ENCODE results near the gene PHF21B.

PHF21B gene

DNA sequence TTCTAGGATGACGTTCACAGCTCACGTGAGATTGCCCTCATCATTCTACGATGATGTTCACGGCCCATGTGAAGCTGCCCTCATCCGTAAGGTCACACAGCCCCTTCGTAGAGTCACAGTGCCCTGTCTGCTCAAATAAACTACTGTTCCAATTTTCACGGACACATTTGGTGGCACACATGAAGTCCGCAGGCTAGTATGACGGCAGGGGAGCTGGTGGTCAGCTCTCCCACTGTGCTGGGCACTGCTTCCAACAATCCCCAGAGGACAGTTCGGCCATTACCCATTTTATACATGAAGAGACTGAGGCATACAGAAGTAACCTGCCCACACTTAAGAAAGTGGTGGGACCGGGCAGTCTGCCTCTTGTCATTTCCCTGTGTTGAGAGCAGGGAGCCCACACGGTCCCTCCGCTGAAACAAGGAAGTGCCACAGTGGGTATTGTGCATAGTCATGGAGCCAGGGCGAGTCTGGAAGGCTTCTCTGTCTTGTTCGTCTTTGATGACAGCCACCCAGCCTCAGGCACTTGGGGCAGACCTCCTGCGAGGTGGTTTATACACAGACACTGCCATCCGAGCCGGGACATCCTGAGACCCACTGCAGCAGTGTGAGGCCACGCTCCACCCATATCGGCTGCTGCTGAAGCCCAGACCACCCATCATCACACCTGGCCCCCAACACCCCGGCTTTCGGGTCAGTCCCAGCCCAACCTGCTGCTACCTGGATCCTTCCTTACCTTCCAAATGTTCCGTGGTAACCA is 114.3 kb downstream of the PHF21B start:
- TF ChIP-seq, protein P1, sequence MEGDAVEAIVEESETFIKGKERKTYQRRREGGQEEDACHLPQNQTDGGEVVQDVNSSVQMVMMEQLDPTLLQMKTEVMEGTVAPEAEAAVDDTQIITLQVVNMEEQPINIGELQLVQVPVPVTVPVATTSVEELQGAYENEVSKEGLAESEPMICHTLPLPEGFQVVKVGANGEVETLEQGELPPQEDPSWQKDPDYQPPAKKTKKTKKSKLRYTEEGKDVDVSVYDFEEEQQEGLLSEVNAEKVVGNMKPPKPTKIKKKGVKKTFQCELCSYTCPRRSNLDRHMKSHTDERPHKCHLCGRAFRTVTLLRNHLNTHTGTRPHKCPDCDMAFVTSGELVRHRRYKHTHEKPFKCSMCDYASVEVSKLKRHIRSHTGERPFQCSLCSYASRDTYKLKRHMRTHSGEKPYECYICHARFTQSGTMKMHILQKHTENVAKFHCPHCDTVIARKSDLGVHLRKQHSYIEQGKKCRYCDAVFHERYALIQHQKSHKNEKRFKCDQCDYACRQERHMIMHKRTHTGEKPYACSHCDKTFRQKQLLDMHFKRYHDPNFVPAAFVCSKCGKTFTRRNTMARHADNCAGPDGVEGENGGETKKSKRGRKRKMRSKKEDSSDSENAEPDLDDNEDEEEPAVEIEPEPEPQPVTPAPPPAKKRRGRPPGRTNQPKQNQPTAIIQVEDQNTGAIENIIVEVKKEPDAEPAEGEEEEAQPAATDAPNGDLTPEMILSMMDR (IDR thresholded peaks at IDR 0.05; ENCODE audit: low read depth, low read length): no peak
- no peak for DNase-seq (ENCODE audit: low read depth, low spot score)
- no peak overlapping the region for H3K4me3 ChIP-seq (ENCODE audit: low read depth, low read length)
- in situ Hi-C loops (cut with HindIII; ENCODE audit: low sequenced_read_pairs): no loop called here

DNA sequence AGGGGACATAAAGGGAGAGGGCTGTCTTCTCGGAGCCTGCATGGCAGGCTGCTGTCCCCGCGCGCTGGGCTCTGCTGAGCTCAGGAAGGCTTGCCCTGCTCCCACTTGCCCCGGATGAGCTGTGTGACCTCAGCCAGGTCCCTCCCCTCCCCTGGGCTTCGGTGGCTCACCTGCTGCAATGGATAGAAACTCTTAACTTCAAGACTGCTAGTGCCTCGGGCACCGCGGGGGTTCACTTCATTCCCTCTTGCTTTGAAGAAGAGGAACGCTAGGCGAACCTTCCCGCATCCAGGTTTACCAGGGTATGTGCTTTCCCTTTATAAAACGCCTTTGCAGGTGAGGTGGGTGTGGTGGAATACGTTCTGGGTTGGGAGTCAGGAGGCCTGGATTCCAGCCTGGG is 115.0 kb downstream of the PHF21B start:
- H3K4me3 ChIP-seq (ENCODE audit: low read depth, low read length): no peak overlapping the region
- in situ Hi-C loops (cut with HindIII; ENCODE audit: low sequenced_read_pairs): no loop called here
- no peak for DNase-seq (ENCODE audit: low read depth, low spot score)
- TF ChIP-seq, protein P1 (IDR thresholded peaks at IDR 0.05; ENCODE audit: low read depth, low read length): no peak

GRCh38 chr22:44894321-44894720 is 115.5 kb downstream of the PHF21B start:
- TF ChIP-seq, protein P1 (IDR thresholded peaks at IDR 0.05; ENCODE audit: low read depth, low read length): no peak
- no peak overlapping the region for H3K4me3 ChIP-seq (ENCODE audit: low read depth, low read length)
- in situ Hi-C loops (cut with HindIII; ENCODE audit: low sequenced_read_pairs): no loop called here
- DNase-seq (ENCODE audit: low read depth, low spot score): no peak

- H3K4me3 ChIP-seq (ENCODE audit: low read depth, low read length): no peak overlapping the region
- TF ChIP-seq, protein P1 (IDR thresholded peaks at IDR 0.05; ENCODE audit: low read depth, low read length): no peak
- no peak for DNase-seq (ENCODE audit: low read depth, low spot score)
- in situ Hi-C loops (cut with HindIII; ENCODE audit: low sequenced_read_pairs): no loop called here
These were observed 116.1 kb downstream of the PHF21B start for GRCh38 chr22:44893731-44894080.

DNA sequence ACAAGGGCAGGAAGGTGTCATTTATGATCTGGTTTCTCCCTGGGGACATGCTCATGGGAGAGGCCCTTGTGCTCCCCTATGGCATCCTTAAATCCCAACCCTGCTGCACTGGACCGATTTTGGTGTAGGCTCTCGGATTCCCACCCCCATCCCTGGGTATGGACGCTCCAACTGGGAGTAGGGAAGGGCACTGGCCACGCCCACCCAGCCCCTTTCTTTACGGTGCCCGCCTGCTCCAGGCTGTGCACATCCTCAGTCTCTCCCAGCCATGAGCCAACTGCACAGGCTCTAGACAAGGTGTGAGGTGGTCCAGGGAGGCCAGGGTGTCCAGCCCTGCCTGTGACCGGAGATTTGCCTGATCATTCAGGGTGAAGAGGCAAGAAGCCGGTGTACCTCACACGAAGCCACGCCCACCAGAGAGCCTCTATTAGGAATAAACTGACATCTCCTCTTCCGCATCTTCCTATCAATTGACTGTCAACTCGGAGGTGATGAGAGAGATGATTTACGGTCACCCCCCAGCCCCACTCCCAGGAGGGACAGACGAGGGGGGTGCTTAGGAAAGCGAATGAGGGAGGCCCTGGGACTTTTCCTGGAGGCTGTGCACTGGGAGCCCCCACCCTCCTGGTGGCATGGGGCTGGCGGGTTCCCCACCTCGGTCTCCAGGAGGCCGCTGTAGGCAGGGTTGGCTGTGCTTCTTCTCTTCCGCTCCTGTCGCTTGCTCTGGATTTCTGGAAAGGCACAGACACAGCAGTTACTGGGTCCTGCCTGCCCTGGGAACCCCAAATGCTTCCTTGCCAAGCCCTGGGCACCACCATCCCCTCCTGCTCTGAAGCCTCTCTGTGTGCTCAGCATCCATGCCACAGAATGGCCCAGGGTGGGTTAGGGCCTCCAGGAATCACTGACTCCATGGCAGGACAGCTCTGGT is 116.7 kb downstream of the PHF21B start:
- H3K4me3 ChIP-seq (ENCODE audit: low read depth, low read length): no peak overlapping the region
- DNase-seq (ENCODE audit: low read depth, low spot score): no peak
- in situ Hi-C loops (cut with HindIII; ENCODE audit: low sequenced_read_pairs): no loop called here
- TF ChIP-seq, protein P1 (IDR thresholded peaks at IDR 0.05; ENCODE audit: low read depth, low read length): no peak

DNA sequence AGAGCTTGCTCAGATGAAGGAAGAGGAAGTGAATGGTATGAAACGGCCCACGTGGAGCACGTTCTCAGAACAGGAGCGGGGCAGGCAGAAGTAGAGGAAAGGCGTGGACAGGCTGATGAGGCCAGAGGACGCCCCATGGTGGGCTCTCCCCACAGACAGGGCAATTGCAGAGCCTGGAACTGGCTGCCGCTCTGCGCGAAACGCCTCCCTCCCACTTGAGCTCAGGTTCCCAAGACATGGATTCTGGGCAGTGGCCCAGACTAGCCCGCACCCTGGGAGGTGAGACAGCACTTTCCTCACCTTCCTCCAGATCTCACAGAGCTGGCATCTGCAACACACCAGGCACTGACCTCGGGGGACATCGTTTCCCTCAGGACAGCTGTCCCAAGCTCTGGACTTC is 117.6 kb downstream of the PHF21B start:
- no peak overlapping the region for H3K4me3 ChIP-seq (ENCODE audit: low read depth, low read length)
- no peak for DNase-seq (ENCODE audit: low read depth, low spot score)
- TF ChIP-seq, protein P1 (IDR thresholded peaks at IDR 0.05; ENCODE audit: low read depth, low read length): no peak
- in situ Hi-C loops (cut with HindIII; ENCODE audit: low sequenced_read_pairs): no loop called here

Data from astrocyte of the spinal cord (primary cell).